GM23338 (cell line): ENCODE results near the gene SH3GL2. TPM values are rescaled to one million over a fixed set of nuclear protein-coding genes. Genes with fewer than 3 reads are reported as not detected.

ENCODE experiments used
- CTCF ChIP-seq, 2 experiments: fragments of 200-600 bp in 1 of 2; sonication (generic) in 1 of 2; conservative IDR thresholded peaks; 2 replicates each; pipeline versions ENCODE4 v1.5.1 to v1.6.1; 2016 to 2017; ENCODE audit warnings: antibody characterized with exemption in 2 of 2, low read depth in 2 of 2, mild to moderate bottlenecking in 2 of 2, moderate library complexity in 1 of 2
- POLR2AphosphoS5 ChIP-seq: IDR thresholded peaks from 2 replicates; pipeline ENCODE4 v1.6.1; 2016; ENCODE audit warnings: antibody characterized with exemption, low read depth
- ZNF462 ChIP-seq: fragments of 250-450 bp; sonication (Bioruptor Pico); IDR thresholded peaks from 2 replicates; pipeline ENCODE4 v1.5.0; 2020; ENCODE audit warnings: mild to moderate bottlenecking, moderate library complexity
- polyA plus RNA-seq: library from polyadenylated mRNA; unstranded; fragments of >200 nt; fragmentation: Nextera tagmentation; extraction: Ambion mirVana; gene quantifications from 2 replicates; pipeline ENCODE4 v1.2.1, GENCODE V29; 2016
- total RNA-seq: library from RNA; depleted of rRNA; stranded (reverse); fragments of >200 nt; shearing (Covaris generic); gene quantifications from 2 replicates; pipeline ENCODE4 v1.2.3, GENCODE V29; 2014

Gene SH3GL2
- total and polyA plus RNA-seq, 2 experiments from 2014 or later: 5.9 to 8.6 TPM

GRCh38 chr9:17843236-17843635 lies 264.4 kb downstream of the SH3GL2 start (continued):
- no peak for TF ChIP-seq CTCF (conservative IDR thresholded peaks at IDR 0.05; ENCODE audit: low read depth in 2 of 2)
- TF ChIP-seq POLR2AphosphoS5: no peak
- no peak for TF ChIP-seq ZNF462 (CRISPR knock-in tag)
